Ammon's horn (tissue), 1 donor: ENCODE results near the gene SLC24A4.
A peak's percentile ranks its signal among the peaks of the same experiment; 100 is the strongest.
"Not testable (repeated sequence)": the region's sequence is repeated elsewhere in the genome, so short reads cannot be mapped to it uniquely, and the experiment has no call there.

Source experiments
- DNase-seq: peaks from one replicate; pipeline ENCODE4 v3.0.0-alpha.2; 2016; ENCODE audit warnings: low spot score

The SLC24A4 gene

DNA sequence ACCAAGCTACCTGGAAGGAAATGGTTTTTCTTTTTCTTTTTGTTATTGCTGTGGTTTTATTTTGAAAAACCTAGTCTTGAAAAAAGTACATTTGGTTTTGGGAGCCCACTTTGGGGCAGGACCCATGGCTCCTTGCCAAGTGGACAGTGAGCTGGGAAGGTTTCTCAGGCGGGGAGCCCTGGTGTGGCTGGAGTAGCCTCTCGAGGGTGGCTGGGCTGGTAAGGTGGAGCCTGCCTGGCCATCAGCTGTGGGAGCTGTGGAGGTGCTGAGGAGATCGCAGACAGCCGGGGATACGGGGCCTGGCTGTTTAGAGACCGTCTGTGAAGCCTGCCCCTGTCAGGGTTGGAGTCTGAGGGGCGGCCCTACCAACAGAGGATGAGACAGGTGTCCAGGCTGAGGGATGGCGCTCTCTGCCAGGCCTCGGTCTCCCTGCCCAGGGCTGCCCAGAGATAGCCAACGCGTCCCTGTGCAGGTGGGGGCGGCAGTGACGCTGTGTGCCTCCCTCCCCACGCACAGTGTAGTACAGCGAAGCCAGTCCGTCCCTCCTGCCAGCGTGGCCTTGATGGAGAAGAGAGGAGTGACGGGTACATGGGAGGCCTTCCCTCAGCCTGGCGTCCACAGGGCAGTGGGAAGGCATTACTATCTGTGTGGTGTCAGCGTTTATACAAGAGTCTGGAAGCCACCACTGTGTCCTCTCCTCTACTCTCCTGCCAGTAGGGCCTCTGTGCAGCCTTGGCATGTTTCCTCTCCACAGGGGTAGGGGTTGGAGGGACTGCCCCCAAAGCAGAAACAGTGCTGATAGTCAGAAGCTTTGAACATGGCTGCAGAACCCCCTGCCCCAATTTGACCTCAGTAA is 196.5 kb downstream of the SLC24A4 start:
- no peak for DNase-seq

- DNase-seq = no peak
Observed at GRCh38 chr14:92520102-92521057, 197.4 kb downstream of the SLC24A4 start.

- DNase-seq = no peak
Observed at GRCh38 chr14:92521058-92521415, 198.1 kb downstream of the SLC24A4 start.

DNA sequence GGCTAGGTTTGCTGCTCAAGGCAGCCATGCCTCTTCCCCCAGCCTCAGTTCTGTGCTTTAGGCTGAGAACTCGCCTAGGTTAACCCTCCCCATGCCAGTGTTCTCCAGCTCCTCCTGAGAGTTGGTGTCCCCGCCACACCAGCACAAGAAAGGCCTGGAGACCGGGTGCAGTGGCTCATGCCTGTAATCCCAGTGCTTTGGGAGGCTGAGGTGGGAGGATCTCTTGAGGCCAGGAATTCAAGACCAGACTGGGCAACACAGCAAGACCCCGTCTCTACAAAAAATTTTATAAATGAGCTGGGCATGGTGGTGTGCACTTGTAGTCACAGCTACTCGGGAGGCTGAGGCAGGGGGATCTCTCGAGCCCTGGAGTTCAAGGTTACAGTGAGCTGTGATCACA is 200.8 kb downstream of the SLC24A4 start:
- no peak for DNase-seq

GRCh38 chr14:92524602-92525185 is 201.7 kb downstream of the SLC24A4 start:
- no peak for DNase-seq

- DNase-seq = no peak
Observed at GRCh38 chr14:92525322-92526095, 202.5 kb downstream of the SLC24A4 start.

DNA sequence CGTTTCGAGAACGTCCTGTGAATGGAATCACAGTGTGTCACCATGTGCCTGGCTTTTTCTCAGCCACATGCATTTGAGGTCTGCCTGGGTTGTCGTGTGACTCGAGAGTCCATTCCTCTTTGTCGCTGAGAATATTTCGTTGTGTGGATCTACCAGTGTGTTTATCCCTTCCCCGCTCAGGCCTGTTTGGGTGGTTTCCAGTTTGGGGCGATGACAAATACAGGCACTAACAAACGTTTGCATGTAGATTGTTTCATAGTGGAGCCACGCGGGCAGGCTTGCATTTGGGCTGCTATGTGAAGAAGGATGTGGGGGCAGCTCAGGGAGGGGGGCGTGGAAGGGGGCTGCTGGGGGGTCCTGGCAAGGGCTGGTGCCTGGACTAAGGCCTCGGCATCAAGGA is 204.8 kb downstream of the SLC24A4 start:
- DNase-seq = no peak

GRCh38 chr14:92528486-92529100 is 205.6 kb downstream of the SLC24A4 start:
- no peak for DNase-seq

GRCh38 chr14:92529903-92530302 is 206.9 kb downstream of the SLC24A4 start:
- DNase-seq = no peak

- DNase-seq = no peak
Observed at GRCh38 chr14:92531106-92531873, 208.3 kb downstream of the SLC24A4 start.

- DNase-seq = no peak
Observed at GRCh38 chr14:92532490-92533163, 209.7 kb downstream of the SLC24A4 start.

- DNase-seq = no peak
Observed at GRCh38 chr14:92534932-92535643, 212.1 kb downstream of the SLC24A4 start.

DNA sequence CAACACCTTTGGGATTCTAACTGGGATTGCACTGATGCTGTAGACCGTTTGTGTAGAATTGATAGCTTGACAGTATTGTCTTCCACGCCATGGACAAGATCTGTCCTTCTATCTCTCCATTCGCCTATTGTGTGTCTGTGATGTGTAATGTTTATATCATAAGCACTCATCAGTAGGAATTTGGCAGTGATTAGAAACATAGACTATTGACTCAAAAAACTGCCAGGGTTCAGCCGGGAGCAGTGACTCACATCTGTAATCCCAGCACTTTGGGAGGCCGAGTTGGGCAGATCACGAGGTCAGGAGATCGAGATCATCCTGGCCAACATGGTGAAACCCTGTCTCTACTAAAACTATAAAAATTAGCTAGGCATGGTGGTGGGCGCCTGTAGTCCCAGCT is 213.3 kb downstream of the SLC24A4 start:
- not testable (repeated sequence) for DNase-seq

- DNase-seq = no peak
Observed at GRCh38 chr14:92538412-92538985, 215.5 kb downstream of the SLC24A4 start.

- DNase-seq = no peak
Observed at GRCh38 chr14:92539419-92539818, 216.5 kb downstream of the SLC24A4 start.

- no peak for DNase-seq
Observed at GRCh38 chr14:92539875-92540274, 216.9 kb downstream of the SLC24A4 start.

DNA sequence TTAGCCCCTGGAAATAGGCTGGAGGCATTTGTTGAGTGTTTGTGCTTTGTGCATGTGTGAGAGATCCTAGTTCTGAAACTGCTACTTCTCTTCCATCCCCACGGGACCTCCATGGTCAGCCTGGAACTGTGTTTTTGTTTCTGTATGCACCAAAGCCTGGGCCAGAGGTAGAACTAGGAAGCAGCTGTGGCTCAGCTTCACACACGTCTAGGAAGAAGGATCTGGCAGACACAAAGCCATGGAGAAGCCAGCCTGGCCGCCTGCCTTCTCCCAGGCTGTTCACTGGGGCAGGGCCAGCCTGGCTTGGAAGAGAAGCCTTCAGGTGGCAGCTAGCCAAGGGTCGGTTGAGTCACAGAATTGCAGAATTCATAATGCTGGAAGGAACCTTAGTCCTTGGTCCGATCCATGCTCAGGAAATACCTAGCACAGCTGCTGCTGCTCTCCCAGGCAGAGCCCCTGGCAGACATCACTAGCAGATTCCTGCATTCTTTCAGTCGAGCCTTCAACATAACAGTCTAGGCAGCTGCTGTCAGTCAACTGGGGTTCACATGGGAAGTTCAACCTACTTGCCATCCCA is 217.6 kb downstream of the SLC24A4 start:
- peak; percentile 70 for DNase-seq

GRCh38 chr14:92542766-92543554 is 220.0 kb downstream of the SLC24A4 start:
- DNase-seq = no peak
